Left colon (tissue), 2 donors: ENCODE data around the gene PPP1CC. TPM values are rescaled to one million over a fixed set of nuclear protein-coding genes. Genes with fewer than 3 reads are reported as not detected.
A peak's percentile ranks its signal among the peaks of the same experiment; 100 is the strongest.
"Not testable (repeated sequence)": the region's sequence is repeated elsewhere in the genome, so short reads cannot be mapped to it uniquely, and the experiment has no call there.

Experiments
- ATAC-seq: fragments of 200-7000 bp; cut with Tn5 transposase; one replicate; pipeline ENCODE4 v1.9.1; 2020; ENCODE audit warnings: mild to moderate bottlenecking, moderate library complexity
- DNase-seq, 2 donors: peaks; one replicate each; pipeline ENCODE4 v3.0.0-alpha.2; 2020
- intact Hi-C, 2 donors: fragments of 100-400 bp; cut with DNase I in 1 of 2; cut with micrococcal nuclease in 1 of 2; formaldehyde crosslinking; loops; one replicate each; pipeline versions ENCODE4 v1.11.2 to v1.14.0; 2022; cut with DNase I, micrococcal nuclease
- long read RNA-seq: library from polyadenylated mRNA; unstranded; transcript quantifications from one replicate; pipeline ENCODE4 v2.0.0, GENCODE V29; 2021
- total RNA-seq, 2 donors: library from RNA; stranded (reverse); fragmentation: NEBNext Ultra II Directional; extraction: Animal tissue kit (Norgen Biotek cat#: 25700); gene quantifications; one replicate each; pipeline ENCODE4 v1.2.1, GENCODE V29; 2021
- donor health status: DM: no; HTN: no; CAD: no.
- donor health status: DM: yes; HTN: yes; CAD: no.

The PPP1CC gene
- 100 to 1,000 TPM; 165 to 178 TPM for total RNA-seq
- long read RNA-seq, transcript PPP1CC-201 (7 exons, 2,559 nt) = major isoform, 206 of 229 reads
- long read RNA-seq, partial matches to known transcripts = 5 of 229 reads
- long read RNA-seq, other reads (novel, unspliced or antisense) = 11 of 229 reads

- peak; percentile 82 for ATAC-seq
- intact Hi-C loops = no loop called here
- peak; percentile 94 to 95 for DNase-seq
These were observed at the start of gene PPP1CC for GRCh38 chr12:110742718-110743570. PPP1CC (minus strand) TSS chr12:110742891; CDS start chr12:110742707, 184 bp downstream.

DNA sequence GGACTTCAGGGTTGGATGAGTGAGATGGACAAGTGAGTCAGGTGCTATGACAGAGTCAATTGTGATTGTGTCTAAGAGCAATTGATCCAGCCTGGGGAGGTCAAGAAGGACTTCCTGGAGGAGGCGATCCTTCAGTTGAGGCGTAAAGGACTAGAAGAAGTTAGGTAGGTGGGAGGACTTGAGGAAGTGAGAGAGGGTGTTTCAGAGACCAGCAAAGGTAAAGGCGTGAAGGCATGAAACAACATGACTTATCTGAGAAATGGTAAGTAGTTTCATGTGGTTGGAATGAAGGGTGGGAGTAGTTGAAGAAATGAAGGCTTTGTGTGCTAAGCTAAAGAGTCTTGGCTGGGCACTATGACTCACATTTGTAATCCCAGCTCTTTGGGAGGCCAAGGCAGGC lies 48.9 kb upstream of the PPP1CC start:
- ATAC-seq (no peak), DNase-seq (no peak)
- intact Hi-C loops = no loop called here

- no peak for DNase-seq
- intact Hi-C loops = no loop called here
- ATAC-seq = no peak
These were observed 47.6 kb upstream of the PPP1CC start for GRCh38 chr12:110790301-110790700.

DNA sequence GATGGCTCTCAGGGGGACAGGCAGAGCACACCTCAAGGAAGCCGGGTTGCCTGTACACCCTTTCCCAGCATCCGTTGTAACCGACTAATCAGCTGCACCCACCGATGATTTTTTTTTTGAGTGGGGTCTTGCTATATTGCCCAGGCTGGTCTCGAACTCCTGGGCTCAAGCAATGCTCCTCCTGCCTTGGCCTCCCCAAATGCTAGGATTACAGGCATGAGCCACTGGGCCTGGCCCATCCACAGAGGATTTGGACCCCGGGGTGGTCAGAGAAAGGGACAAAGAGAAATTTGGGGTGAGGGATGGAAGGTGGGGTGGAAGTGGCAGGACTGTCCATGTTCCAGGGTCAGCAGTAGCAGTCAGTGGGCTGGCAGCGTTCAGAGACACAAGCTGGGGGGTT lies 43.3 kb upstream of the PPP1CC start:
- ATAC-seq (no peak), DNase-seq (no peak)
- intact Hi-C loops = no loop called here

- no peak for ATAC-seq
- no peak for DNase-seq
- intact Hi-C loops = no loop called here
These were observed 42.5 kb upstream of the PPP1CC start for GRCh38 chr12:110785240-110785639.

DNA sequence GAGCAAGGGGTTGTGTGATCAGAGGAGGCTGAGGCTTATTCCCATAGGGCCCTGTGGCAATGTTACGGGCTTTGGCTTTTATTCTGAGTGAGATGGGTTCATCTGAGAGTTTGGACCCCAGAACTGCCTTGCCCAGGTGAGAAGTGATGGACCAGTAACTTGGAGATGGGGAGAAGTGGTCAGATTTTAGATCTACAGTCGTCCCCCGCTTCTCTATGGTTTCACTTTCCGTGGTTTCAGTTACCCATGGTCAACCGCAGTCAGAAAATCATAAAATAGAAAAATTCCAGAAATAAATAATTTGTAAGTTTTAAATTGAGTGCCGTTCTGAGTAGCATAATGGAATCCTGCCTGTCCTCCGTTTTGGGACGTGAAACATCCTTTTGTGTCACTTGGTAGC lies 40.2 kb upstream of the PPP1CC start:
- no peak for DNase-seq
- intact Hi-C loops = no loop called here
- ATAC-seq = no peak

GRCh38 chr12:110782094-110782493 lies 39.4 kb upstream of the PPP1CC start:
- ATAC-seq (no peak), DNase-seq (no peak)
- intact Hi-C loops = no loop called here

DNA sequence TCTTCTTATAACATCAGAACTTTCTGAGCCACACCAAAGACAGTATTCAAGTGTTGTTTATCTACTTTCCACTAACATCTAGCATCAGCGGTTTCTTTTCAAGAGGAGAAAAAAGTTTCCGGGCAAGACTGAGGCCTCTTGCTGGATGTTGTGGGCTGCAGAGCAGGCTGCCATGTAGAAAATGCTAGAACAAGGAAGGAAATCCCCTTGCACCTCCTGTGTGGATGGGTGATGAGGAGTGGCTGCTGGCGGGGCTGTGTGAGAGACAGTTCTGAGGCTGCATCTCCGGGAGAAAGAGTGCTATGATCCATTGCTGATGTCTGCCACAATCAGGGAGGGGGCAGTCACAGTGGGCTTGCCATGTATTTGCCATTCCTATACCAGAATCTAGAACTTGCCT lies 37.8 kb upstream of the PPP1CC start:
- no peak for DNase-seq
- intact Hi-C loops = no loop called here
- ATAC-seq = no peak

DNA sequence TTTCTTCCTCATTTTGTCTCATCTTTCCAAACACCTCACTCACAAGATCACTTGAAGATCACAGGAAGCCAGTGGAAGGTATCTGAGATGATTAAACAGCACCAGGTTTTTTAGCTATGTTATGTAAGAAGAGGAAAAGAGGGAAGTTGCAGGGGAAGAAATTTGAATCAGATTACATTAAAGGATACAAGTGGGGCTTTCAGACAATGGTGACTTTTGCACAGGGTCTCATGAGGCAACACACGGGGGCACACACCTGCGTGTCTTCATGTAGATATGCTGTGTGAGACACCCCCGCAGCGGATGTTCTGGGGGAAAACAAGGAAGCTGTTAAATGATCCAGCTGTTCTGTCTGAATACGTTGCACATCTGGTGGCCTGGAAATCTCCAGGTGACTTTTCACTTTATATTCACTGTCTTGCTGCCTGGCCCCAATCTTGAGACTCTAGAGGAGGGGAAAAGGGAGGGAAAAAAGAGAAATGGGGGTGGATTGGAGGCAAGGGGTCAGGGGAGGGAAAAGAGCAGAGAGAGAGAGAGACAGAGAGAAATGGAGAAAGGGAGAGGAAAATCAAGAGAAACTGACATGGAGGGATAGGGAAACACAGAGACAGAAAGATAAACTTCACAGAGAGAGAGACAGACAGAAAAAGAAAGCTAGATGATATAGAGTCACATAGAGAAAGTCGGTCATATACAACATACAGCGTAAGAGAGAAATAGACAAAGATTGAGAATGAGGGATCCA lies 36.3 kb upstream of the PPP1CC start:
- ATAC-seq (no peak), DNase-seq (no peak)
- intact Hi-C loops = no loop called here

DNA sequence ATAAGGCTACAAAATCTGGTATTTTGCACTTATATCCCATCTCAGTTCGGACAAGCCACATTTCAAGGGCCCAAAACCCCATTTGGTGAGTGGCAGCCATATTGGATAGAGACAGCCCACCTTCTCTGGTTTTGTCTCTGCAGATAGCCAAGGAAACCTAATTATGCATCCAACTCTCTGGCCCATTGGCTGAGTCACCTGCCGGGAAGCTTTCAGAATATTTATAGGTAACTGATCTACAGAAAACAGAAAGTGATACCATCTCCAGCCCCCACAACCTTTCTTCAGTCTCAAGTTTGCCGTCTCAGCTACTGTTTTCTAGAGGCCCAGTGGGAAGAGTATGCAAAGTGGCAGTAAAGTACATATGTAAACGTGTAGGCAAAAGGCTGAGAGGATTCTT lies 33.7 kb upstream of the PPP1CC start:
- DNase-seq (no peak), ATAC-seq (no peak)
- intact Hi-C loops = no loop called here

GRCh38 chr12:110775997-110776396 lies 33.3 kb upstream of the PPP1CC start:
- ATAC-seq (no peak), DNase-seq (no peak)
- intact Hi-C loops = no loop called here

DNA sequence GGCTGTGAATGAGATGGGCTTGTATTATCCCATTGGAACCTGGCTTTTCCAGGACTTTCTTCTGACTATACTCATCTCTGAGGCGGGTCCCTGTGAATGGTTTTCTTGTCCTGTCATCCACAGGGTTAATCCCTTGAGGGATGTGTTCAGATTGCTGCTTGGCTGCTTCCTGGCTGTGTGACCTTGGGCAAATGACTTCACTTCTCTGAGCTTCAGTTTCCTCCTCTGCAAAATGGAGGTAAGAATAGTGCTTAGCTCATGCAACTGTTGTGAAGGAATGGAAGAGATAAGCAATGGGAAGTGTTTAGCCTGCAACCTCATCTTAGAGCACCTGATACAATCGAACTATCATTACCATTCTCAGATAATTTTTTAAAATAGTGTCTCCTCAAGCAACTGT lies 32.1 kb upstream of the PPP1CC start:
- DNase-seq = no peak
- ATAC-seq = no peak
- intact Hi-C loops = no loop called here

GRCh38 chr12:110768960-110769359 lies 26.3 kb upstream of the PPP1CC start:
- intact Hi-C loops = no loop called here

DNA sequence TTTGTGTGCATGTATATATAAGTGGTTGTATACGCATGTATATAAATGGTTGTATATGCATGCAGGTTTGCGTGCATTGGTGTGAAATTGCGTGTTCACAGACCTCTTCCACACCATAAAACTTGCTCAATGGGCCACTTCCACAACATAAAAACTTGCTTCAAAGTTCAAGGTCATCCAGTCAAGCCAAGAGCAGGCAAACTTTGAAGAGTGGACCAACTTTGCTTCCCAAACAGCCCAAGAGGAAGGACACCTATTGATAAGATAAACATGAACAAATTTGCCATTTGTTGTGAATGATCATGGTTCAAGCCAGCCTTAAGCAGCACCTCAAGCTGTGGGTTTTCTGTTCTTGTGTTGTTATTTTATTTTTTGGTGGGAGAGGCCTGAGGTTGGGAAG lies 25.2 kb upstream of the PPP1CC start:
- DNase-seq (no peak), ATAC-seq (no peak)
- intact Hi-C loops = no loop called here

More at GRCh38 chr12:110768960-110769359, 26.3 kb upstream of the PPP1CC start:
- ATAC-seq = no peak
- no peak for DNase-seq

GRCh38 chr12:110766311-110767154 lies 23.8 kb upstream of the PPP1CC start:
- no peak for DNase-seq
- ATAC-seq = peak; percentile 60
- intact Hi-C loops = no loop called here

GRCh38 chr12:110765572-110765971 lies 22.9 kb upstream of the PPP1CC start:
- intact Hi-C loops, DNase-seq: not testable (repeated sequence)
- ATAC-seq = peak; percentile 6

DNA sequence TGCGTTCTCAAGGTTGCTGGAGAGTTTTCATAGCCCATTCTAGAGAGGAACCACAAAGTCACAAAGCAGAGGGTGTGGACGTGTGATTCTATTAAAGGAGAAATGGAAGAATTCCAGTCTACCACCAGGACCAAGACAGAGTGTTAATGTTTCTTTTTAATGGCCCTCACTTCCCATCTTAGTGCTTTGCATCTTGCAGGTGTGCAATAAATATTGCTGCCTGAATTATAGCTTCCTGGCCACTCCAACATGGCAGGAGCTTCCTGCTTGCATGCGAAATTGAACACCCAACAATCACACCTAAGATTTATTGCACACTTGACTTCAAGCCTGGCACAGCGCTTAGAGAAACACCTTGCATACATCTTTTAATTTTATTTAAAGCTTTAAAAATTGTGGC lies 22.4 kb upstream of the PPP1CC start:
- ATAC-seq (peak; percentile 93), DNase-seq (peak in 1 of 2 donors; percentile 16)
- intact Hi-C loops = no loop called here

DNA sequence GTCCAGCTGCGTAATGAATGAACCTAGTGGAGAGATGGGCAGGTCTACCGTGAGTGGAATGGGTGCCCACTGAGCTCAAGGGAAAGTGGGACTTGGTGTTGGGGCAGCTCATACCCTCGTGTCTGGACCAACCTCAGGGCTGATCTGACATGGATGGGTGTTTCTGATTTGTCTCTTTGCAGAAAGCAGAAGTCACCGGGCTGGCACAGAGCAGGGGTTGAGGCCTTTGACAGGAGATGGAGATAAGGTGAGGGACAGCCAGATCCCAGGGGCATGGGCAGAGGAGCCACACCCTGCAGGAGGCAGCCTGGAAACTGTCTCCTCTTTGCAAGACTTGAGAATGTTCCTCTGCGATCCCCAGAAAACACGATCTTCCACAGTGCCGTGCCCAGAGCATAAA lies 20.9 kb upstream of the PPP1CC start:
- intact Hi-C loops = no loop called here
- no peak for ATAC-seq
- no peak for DNase-seq

GRCh38 chr12:110762891-110763290 lies 20.2 kb upstream of the PPP1CC start:
- no peak for ATAC-seq
- no peak for DNase-seq

More at GRCh38 chr12:110762891-110763290, 20.2 kb upstream of the PPP1CC start:
- intact Hi-C loops = no loop called here
